ENCODE measurements around the gene VPS8. TPM values are rescaled to one million over a fixed set of nuclear protein-coding genes. Genes with fewer than 3 reads are reported as not detected.
"Not testable (repeated sequence)": the region's sequence is repeated elsewhere in the genome, so short reads cannot be mapped to it uniquely, and the experiment has no call there.

Gene VPS8
- total and polyA plus RNA-seq, 5 donors from 2014 or later: 23.4 to 73.8 (median 26.9) TPM

- not testable (repeated sequence) for H3K27ac ChIP-seq (ENCODE audit: insufficient read depth, low read length, poor library complexity, severe bottlenecking); H3K9me3 ChIP-seq (ENCODE audit: control insufficient read depth in 2 of 2, low read length in 2 of 2); H3K4me1 Mint-ChIP-seq; ATAC-seq (ENCODE audit: low read depth in 2 of 2); H3K27me3 ChIP-seq (ENCODE audit: control insufficient read depth, insufficient read depth, low read length); H3K4me3 Mint-ChIP-seq; H3K27ac Mint-ChIP-seq; H3K27me3 Mint-ChIP-seq; DNase-seq; H3K4me1 ChIP-seq (ENCODE audit: control insufficient read depth, insufficient read depth, low read length, poor library complexity, severe bottlenecking); H3K4me3 ChIP-seq (ENCODE audit: low read depth, low read length)
- Mint-ChIP-seq H3K9me3 (peaks cover 0 to 20% (median 3%) of the 10 kb centered on the region in 7 donors), H3K36me3 (peaks cover 65% of the 10 kb centered on the region)
- H3K36me3 ChIP-seq (ENCODE audit: control insufficient read depth, insufficient read depth, low read length): peaks cover 22% of the 10 kb centered on the region
Observed at GRCh38 chr3:185017584-185017983, 205.6 kb downstream of the VPS8 start.

- not testable (repeated sequence) for ATAC-seq (ENCODE audit: low read depth in 2 of 2); H3K9me3 ChIP-seq (ENCODE audit: control insufficient read depth in 2 of 2, low read length in 2 of 2); H3K27ac Mint-ChIP-seq; H3K4me1 Mint-ChIP-seq; H3K27me3 ChIP-seq (ENCODE audit: control insufficient read depth, insufficient read depth, low read length); DNase-seq; H3K27ac ChIP-seq (ENCODE audit: insufficient read depth, low read length, poor library complexity, severe bottlenecking); H3K4me3 Mint-ChIP-seq; H3K27me3 Mint-ChIP-seq; H3K4me1 ChIP-seq (ENCODE audit: control insufficient read depth, insufficient read depth, low read length, poor library complexity, severe bottlenecking); H3K4me3 ChIP-seq (ENCODE audit: low read depth, low read length)
- Mint-ChIP-seq H3K36me3 (peaks cover 64% of the 10 kb centered on the region), H3K9me3 (peaks cover 0 to 20% (median 3%) of the 10 kb centered on the region in 7 donors)
- peaks cover 21% of the 10 kb centered on the region for H3K36me3 ChIP-seq (ENCODE audit: control insufficient read depth, insufficient read depth, low read length)
Observed at GRCh38 chr3:185017996-185018395, 206.0 kb downstream of the VPS8 start.

- Histone ChIP-seq H3K4me1 (ENCODE audit: control insufficient read depth, insufficient read depth, low read length, poor library complexity, severe bottlenecking) (no peaks in the 10 kb centered on the region), H3K36me3 (ENCODE audit: control insufficient read depth, insufficient read depth, low read length) (peaks cover 26% of the 10 kb centered on the region), H3K9me3 (ENCODE audit: control insufficient read depth in 2 of 2, low read length in 2 of 2) (peaks cover 0 to 2% of the 10 kb centered on the region in 2 experiments), H3K27ac (ENCODE audit: insufficient read depth, low read length, poor library complexity, severe bottlenecking) (no peak overlapping the region), H3K27me3 (ENCODE audit: control insufficient read depth, insufficient read depth, low read length) (no peaks in the 10 kb centered on the region), H3K4me3 (ENCODE audit: low read depth, low read length) (no peak overlapping the region)
- Mint-ChIP-seq H3K4me1 (peaks cover 0 to 9% (median 1%) of the 10 kb centered on the region in 4 donors), H3K27me3 (no peaks in the 10 kb centered on the region), H3K36me3 (peaks cover 72% of the 10 kb centered on the region), H3K9me3 (peaks cover 0 to 20% (median 3%) of the 10 kb centered on the region in 7 donors), H3K4me3 (no peak overlapping the region), H3K27ac (no peak overlapping the region)
- DNase-seq: no peak
- ATAC-seq (ENCODE audit: low read depth in 2 of 2): no peak
Observed at GRCh38 chr3:185021256-185021655, 209.3 kb downstream of the VPS8 start.

- Histone ChIP-seq H3K4me3 (ENCODE audit: low read depth, low read length) (no peak overlapping the region), H3K36me3 (ENCODE audit: control insufficient read depth, insufficient read depth, low read length) (peaks cover 25% of the 10 kb centered on the region), H3K27me3 (ENCODE audit: control insufficient read depth, insufficient read depth, low read length) (no peaks in the 10 kb centered on the region), H3K27ac (ENCODE audit: insufficient read depth, low read length, poor library complexity, severe bottlenecking) (no peak overlapping the region), H3K9me3 (ENCODE audit: control insufficient read depth in 2 of 2, low read length in 2 of 2) (no peaks in the 10 kb centered on the region), H3K4me1 (ENCODE audit: control insufficient read depth, insufficient read depth, low read length, poor library complexity, severe bottlenecking) (no peaks in the 10 kb centered on the region)
- H3K36me3 Mint-ChIP-seq: peaks cover 62% of the 10 kb centered on the region
- ATAC-seq (ENCODE audit: low read depth in 2 of 2) (no peak), DNase-seq (no peak)
- H3K4me1 Mint-ChIP-seq: peaks cover 0 to 9% (median 1%) of the 10 kb centered on the region in 4 donors
- no peak overlapping the region for H3K27ac Mint-ChIP-seq
- no peaks in the 10 kb centered on the region for H3K9me3 Mint-ChIP-seq
- no peak overlapping the region for H3K4me3 Mint-ChIP-seq
- no peaks in the 10 kb centered on the region for H3K27me3 Mint-ChIP-seq
Observed at GRCh38 chr3:185024406-185024805, 212.4 kb downstream of the VPS8 start.

GRCh38 chr3:185024966-185025365, 213.0 kb downstream of the VPS8 start:
- DNase-seq (no peak), ATAC-seq (ENCODE audit: low read depth in 2 of 2) (no peak)
- Mint-ChIP-seq H3K9me3 (no peaks in the 10 kb centered on the region), H3K27me3 (no peaks in the 10 kb centered on the region), H3K4me3 (no peak overlapping the region), H3K4me1 (peaks cover 0 to 9% (median 1%) of the 10 kb centered on the region in 4 donors), H3K27ac (peak overlapping the region in 1 of 3 donors; percentile 31), H3K36me3 (peaks cover 62% of the 10 kb centered on the region)
- no peak overlapping the region for H3K27ac ChIP-seq (ENCODE audit: insufficient read depth, low read length, poor library complexity, severe bottlenecking)
- no peak overlapping the region for H3K4me3 ChIP-seq (ENCODE audit: low read depth, low read length)
- H3K27me3 ChIP-seq (ENCODE audit: control insufficient read depth, insufficient read depth, low read length): no peaks in the 10 kb centered on the region
- H3K9me3 ChIP-seq (ENCODE audit: control insufficient read depth in 2 of 2, low read length in 2 of 2): no peaks in the 10 kb centered on the region
- no peaks in the 10 kb centered on the region for H3K4me1 ChIP-seq (ENCODE audit: control insufficient read depth, insufficient read depth, low read length, poor library complexity, severe bottlenecking)
- H3K36me3 ChIP-seq (ENCODE audit: control insufficient read depth, insufficient read depth, low read length): peaks cover 22% of the 10 kb centered on the region

GRCh38 chr3:185028121-185028520, 216.2 kb downstream of the VPS8 start:
- H3K4me1 ChIP-seq (ENCODE audit: control insufficient read depth, insufficient read depth, low read length, poor library complexity, severe bottlenecking): no peaks in the 10 kb centered on the region
- Mint-ChIP-seq H3K27ac (no peak overlapping the region), H3K36me3 (peaks cover 65% of the 10 kb centered on the region), H3K9me3 (peaks cover 0 to 3% (median 0%) of the 10 kb centered on the region in 7 donors), H3K27me3 (no peaks in the 10 kb centered on the region), H3K4me1 (peaks cover 0 to 4% (median 0%) of the 10 kb centered on the region in 4 donors), H3K4me3 (no peak overlapping the region)
- ATAC-seq (ENCODE audit: low read depth in 2 of 2): no peak
- H3K27ac ChIP-seq (ENCODE audit: insufficient read depth, low read length, poor library complexity, severe bottlenecking): no peak overlapping the region
- no peak overlapping the region for H3K4me3 ChIP-seq (ENCODE audit: low read depth, low read length)
- peaks cover 40% of the 10 kb centered on the region for H3K36me3 ChIP-seq (ENCODE audit: control insufficient read depth, insufficient read depth, low read length)
- no peaks in the 10 kb centered on the region for H3K27me3 ChIP-seq (ENCODE audit: control insufficient read depth, insufficient read depth, low read length)
- no peak for DNase-seq
- H3K9me3 ChIP-seq (ENCODE audit: control insufficient read depth in 2 of 2, low read length in 2 of 2): no peaks in the 10 kb centered on the region

- Histone ChIP-seq H3K4me1 (ENCODE audit: control insufficient read depth, insufficient read depth, low read length, poor library complexity, severe bottlenecking) (no peaks in the 10 kb centered on the region), H3K27ac (ENCODE audit: insufficient read depth, low read length, poor library complexity, severe bottlenecking) (no peak overlapping the region), H3K27me3 (ENCODE audit: control insufficient read depth, insufficient read depth, low read length) (no peaks in the 10 kb centered on the region), H3K36me3 (ENCODE audit: control insufficient read depth, insufficient read depth, low read length) (peaks cover 45% of the 10 kb centered on the region), H3K4me3 (ENCODE audit: low read depth, low read length) (no peak overlapping the region), H3K9me3 (ENCODE audit: control insufficient read depth in 2 of 2, low read length in 2 of 2) (no peaks in the 10 kb centered on the region)
- peaks cover 0 to 7% (median 1%) of the 10 kb centered on the region in 7 donors for H3K9me3 Mint-ChIP-seq
- peaks cover 67% of the 10 kb centered on the region for H3K36me3 Mint-ChIP-seq
- no peak overlapping the region for H3K27ac Mint-ChIP-seq
- DNase-seq (no peak), ATAC-seq (ENCODE audit: low read depth in 2 of 2) (no peak)
- H3K4me1 Mint-ChIP-seq: peaks cover 0 to 4% (median 0%) of the 10 kb centered on the region in 4 donors
- no peaks in the 10 kb centered on the region for H3K27me3 Mint-ChIP-seq
- H3K4me3 Mint-ChIP-seq: no peak overlapping the region
Observed at GRCh38 chr3:185029086-185029485, 217.1 kb downstream of the VPS8 start.

GRCh38 chr3:185030399-185030798, 218.4 kb downstream of the VPS8 start:
- no peak overlapping the region for H3K27ac Mint-ChIP-seq
- Histone ChIP-seq H3K27ac (ENCODE audit: insufficient read depth, low read length, poor library complexity, severe bottlenecking) (no peak overlapping the region), H3K9me3 (ENCODE audit: control insufficient read depth in 2 of 2, low read length in 2 of 2) (no peaks in the 10 kb centered on the region), H3K27me3 (ENCODE audit: control insufficient read depth, insufficient read depth, low read length) (no peaks in the 10 kb centered on the region), H3K4me1 (ENCODE audit: control insufficient read depth, insufficient read depth, low read length, poor library complexity, severe bottlenecking) (no peaks in the 10 kb centered on the region), H3K36me3 (ENCODE audit: control insufficient read depth, insufficient read depth, low read length) (peaks cover 38% of the 10 kb centered on the region), H3K4me3 (ENCODE audit: low read depth, low read length) (no peak overlapping the region)
- peaks cover 0 to 19% (median 5%) of the 10 kb centered on the region in 7 donors for H3K9me3 Mint-ChIP-seq
- no peaks in the 10 kb centered on the region for H3K27me3 Mint-ChIP-seq
- no peak overlapping the region for H3K4me3 Mint-ChIP-seq
- ATAC-seq (ENCODE audit: low read depth in 2 of 2) (no peak), DNase-seq (no peak)
- H3K36me3 Mint-ChIP-seq: peaks cover 67% of the 10 kb centered on the region
- H3K4me1 Mint-ChIP-seq: peaks cover 0 to 14% (median 0%) of the 10 kb centered on the region in 4 donors

Measured in CD4-positive, CD25-positive, alpha-beta regulatory T cell (primary cell).